Activated naive CD4-positive, alpha-beta T cell treated with anti-CD3 and anti-CD28 coated beads, Interleukin-2, amount 50 U/mL, for 72 hours (primary cell): ENCODE measurements around the gene DNAJB13. TPM values are rescaled to one million over a fixed set of nuclear protein-coding genes. Genes with fewer than 3 reads are reported as not detected.
A peak's percentile ranks its signal among the peaks of the same experiment; 100 is the strongest.
"Not testable (repeated sequence)": the region's sequence is repeated elsewhere in the genome, so short reads cannot be mapped to it uniquely, and the experiment has no call there.

ENCODE experiments used
- ATAC-seq, 2 donors: fragments of 150-1000 bp; cut with Tn5 transposase; 2 replicates each; pipeline ENCODE4 v1.10.0; 2021; ENCODE audit warnings: mild to moderate bottlenecking in 2 of 2, moderate library complexity in 2 of 2
- DNase-seq, 2 donors: peaks; one replicate each; pipeline ENCODE4 v3.0.0; 2021 to 2022; ENCODE audit warnings: low spot score in 2 of 2
- H3K27ac Mint-ChIP-seq, 2 donors: one replicate each; pipeline ENCODE4 v1.8.0; 2022; ENCODE audit warnings: mild to moderate bottlenecking in 2 of 2, mixed read lengths in 2 of 2
- H3K36me3 Mint-ChIP-seq, 2 donors: one replicate each; pipeline ENCODE4 v1.8.0; 2022; ENCODE audit warnings: mixed read lengths in 2 of 2
- H3K9me3 Mint-ChIP-seq, 2 donors: one replicate each; pipeline ENCODE4 v1.8.0; 2022; ENCODE audit warnings: mixed read lengths in 2 of 2
- total RNA-seq, 2 donors: library from RNA; stranded (reverse); gene quantifications; one replicate each; pipeline ENCODE4 v1.2.3, GENCODE V29; 2022

The DNAJB13 gene
- total RNA-seq, 2 donors from 2014 or later = 0.29 to 0.32 TPM

GRCh38 chr11:73983741-73984538 lies 33.1 kb downstream of the DNAJB13 start:
- DNase-seq (no peak), ATAC-seq (no peak)
- Mint-ChIP-seq H3K36me3 (peaks cover 43 to 47% of the 10 kb centered on the region in 2 donors), H3K27ac (peak overlapping the region; percentile 100), H3K9me3 (no peaks in the 10 kb centered on the region)

DNA sequence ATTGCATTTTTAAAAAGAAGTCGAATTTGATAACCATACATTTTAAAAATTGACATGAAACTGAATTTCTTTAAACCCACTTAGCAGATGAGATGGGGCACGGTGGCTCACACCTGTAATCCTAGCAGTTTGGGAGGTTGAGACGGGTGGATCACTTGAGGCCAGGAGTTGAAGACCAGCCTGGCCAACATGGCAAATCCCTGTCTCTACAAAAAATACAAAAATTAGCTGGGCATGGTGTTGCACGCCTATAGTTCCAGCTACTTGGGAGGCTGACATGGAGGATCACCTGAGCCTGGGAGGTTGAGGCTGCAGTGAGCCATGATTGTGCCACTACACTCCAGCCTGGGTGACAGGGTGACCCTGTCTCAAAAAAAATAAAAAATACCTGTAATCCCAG lies 34.8 kb downstream of the DNAJB13 start:
- not testable (repeated sequence) for ATAC-seq, DNase-seq, H3K9me3 Mint-ChIP-seq
- Mint-ChIP-seq H3K36me3 (peaks cover 31% of the 10 kb centered on the region in 2 donors), H3K27ac (peak overlapping the region; percentile 88 to 100)

GRCh38 chr11:73988227-73988626 lies 37.4 kb downstream of the DNAJB13 start:
- no peak overlapping the region for H3K27ac Mint-ChIP-seq
- DNase-seq (no peak), ATAC-seq (no peak)
- H3K9me3 Mint-ChIP-seq = no peaks in the 10 kb centered on the region
- peaks cover 5 to 7% of the 10 kb centered on the region in 2 donors for H3K36me3 Mint-ChIP-seq

- Mint-ChIP-seq H3K36me3 (no peaks in the 10 kb centered on the region), H3K9me3 (no peaks in the 10 kb centered on the region), H3K27ac (no peak overlapping the region)
- DNase-seq (no peak), ATAC-seq (no peak)
These were observed 38.3 kb downstream of the DNAJB13 start for GRCh38 chr11:73989156-73989555.

- Mint-ChIP-seq H3K27ac (peak overlapping the region in 1 of 2 donors; percentile 99), H3K36me3 (no peaks in the 10 kb centered on the region), H3K9me3 (no peaks in the 10 kb centered on the region)
- ATAC-seq = no peak
- DNase-seq = no peak
These were observed 39.9 kb downstream of the DNAJB13 start for GRCh38 chr11:73990730-73991129.

DNA sequence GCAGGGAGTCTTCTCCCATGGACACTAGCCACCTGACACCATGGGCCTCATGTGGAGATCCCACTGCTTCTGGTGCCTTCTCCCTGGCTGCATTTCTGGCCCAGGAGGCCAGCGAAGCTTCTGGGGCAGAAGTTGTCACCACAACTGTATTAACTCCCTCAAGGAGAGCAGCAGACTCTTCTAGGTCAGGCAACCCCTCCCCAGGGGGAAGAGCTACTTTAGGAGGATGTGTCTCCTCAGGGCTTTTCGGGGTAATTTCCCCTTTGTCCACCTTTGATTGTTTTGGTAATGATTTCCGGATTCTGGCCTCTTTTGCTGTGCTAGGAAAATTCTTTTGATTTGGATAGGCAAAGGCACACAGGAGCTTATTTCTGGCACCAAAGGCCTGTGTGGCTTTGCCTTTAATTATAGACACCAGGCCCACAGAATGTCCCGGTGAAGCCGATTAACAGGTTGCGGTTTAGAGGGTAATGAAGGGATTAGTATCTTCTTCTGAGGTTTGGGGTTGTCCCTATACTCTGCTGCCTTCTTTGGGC lies 40.7 kb downstream of the DNAJB13 start:
- Mint-ChIP-seq H3K27ac (peak overlapping the region in 1 of 2 donors; percentile 99), H3K9me3 (no peaks in the 10 kb centered on the region), H3K36me3 (no peaks in the 10 kb centered on the region)
- ATAC-seq (no peak), DNase-seq (no peak)

DNA sequence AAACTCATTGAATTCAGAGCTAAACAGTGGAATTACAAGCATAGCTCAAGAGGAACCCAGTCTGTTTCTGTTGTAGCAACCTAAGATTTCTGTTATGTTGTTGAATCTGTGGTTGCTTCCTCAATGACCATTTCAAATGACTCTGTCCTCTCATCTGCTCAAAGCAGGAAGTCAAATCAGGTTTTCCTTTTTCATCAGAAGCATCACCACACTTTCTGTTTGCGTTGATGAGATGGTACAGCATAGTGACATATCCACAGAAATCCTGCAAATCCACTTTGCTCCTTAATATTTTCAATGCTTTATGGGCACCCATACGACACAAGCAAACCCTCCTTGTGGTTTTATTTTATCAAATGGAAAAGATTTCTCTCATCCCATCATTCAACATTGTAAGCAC lies 44.4 kb downstream of the DNAJB13 start:
- ATAC-seq = peak; percentile 82 to 87
- no peaks in the 10 kb centered on the region for H3K36me3 Mint-ChIP-seq
- H3K9me3 Mint-ChIP-seq = no peaks in the 10 kb centered on the region
- H3K27ac Mint-ChIP-seq = peak overlapping the region; percentile 94 to 99
- DNase-seq = no peak

GRCh38 chr11:73995731-73996130 lies 44.9 kb downstream of the DNAJB13 start:
- no peaks in the 10 kb centered on the region for H3K9me3 Mint-ChIP-seq
- DNase-seq = no peak
- no peaks in the 10 kb centered on the region for H3K36me3 Mint-ChIP-seq
- peak; percentile 78 to 86 for ATAC-seq
- peak overlapping the region; percentile 94 to 99 for H3K27ac Mint-ChIP-seq

GRCh38 chr11:73996161-73996747 lies 45.4 kb downstream of the DNAJB13 start:
- Mint-ChIP-seq H3K27ac (peak overlapping the region; percentile 94 to 99), H3K36me3 (no peaks in the 10 kb centered on the region), H3K9me3 (no peaks in the 10 kb centered on the region)
- DNase-seq = no peak
- peak in 1 of 2 donors; percentile 2 for ATAC-seq

- peak overlapping the region; percentile 62 to 99 for H3K27ac Mint-ChIP-seq
- ATAC-seq = no peak
These were observed 46.4 kb downstream of the DNAJB13 start for GRCh38 chr11:73997120-73997770.

DNA sequence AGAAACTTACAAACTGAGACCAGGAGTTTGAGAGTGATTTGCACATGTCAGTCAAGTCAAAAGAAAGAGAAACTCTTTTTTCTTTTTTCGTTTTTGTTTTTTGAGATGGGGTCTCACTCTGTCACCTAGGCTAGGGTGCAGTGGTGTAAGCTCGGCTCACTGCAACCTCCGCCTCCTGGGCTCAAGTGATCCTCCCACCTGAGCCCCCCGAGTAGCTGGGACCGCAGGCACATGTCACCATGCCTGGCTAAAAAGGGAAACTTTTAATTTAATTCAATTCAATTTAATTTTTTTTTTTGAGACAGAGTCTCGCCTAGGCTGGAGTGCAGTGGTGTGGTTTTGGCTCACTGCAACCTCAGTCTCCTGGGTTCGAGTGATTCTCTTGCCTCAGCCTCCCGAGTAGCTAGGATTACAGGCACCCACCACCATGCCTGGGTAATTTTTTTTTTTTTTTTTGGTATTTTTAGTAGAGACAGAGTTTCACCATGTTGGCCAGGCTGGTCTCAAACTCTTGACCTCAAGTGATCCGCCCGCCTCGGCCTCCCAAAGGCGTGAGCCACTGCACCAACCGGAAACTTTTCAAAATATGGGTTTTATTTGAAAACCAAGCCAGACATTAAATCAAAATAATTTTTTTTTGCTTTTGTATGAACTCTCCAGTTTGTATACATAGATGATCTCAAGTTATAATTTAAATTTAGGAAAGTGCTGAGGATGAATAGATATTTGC lies 48.2 kb downstream of the DNAJB13 start:
- no peak for DNase-seq
- no peak for ATAC-seq
- Mint-ChIP-seq H3K9me3 (no peaks in the 10 kb centered on the region), H3K27ac (peak overlapping the region in 1 of 2 donors; percentile 99), H3K36me3 (peaks cover 0 to 13% of the 10 kb centered on the region in 2 donors)

More at GRCh38 chr11:73997120-73997770, 46.4 kb downstream of the DNAJB13 start:
- peaks cover 0 to 2% of the 10 kb centered on the region in 2 donors for H3K36me3 Mint-ChIP-seq
- no peaks in the 10 kb centered on the region for H3K9me3 Mint-ChIP-seq
- no peak for DNase-seq

GRCh38 chr11:73999581-74000306 lies 48.9 kb downstream of the DNAJB13 start:
- peaks cover 0 to 13% of the 10 kb centered on the region in 2 donors for H3K36me3 Mint-ChIP-seq
- DNase-seq (peak in 1 of 2 donors; percentile 20), ATAC-seq (no peak)
- no peaks in the 10 kb centered on the region for H3K9me3 Mint-ChIP-seq
- peak overlapping the region in 1 of 2 donors; percentile 40 for H3K27ac Mint-ChIP-seq

GRCh38 chr11:74000307-74001133 lies 49.7 kb downstream of the DNAJB13 start:
- DNase-seq (no peak), ATAC-seq (no peak)
- Mint-ChIP-seq H3K9me3 (no peaks in the 10 kb centered on the region), H3K27ac (peak overlapping the region; percentile 40 to 52), H3K36me3 (peaks cover 0 to 13% of the 10 kb centered on the region in 2 donors)

DNA sequence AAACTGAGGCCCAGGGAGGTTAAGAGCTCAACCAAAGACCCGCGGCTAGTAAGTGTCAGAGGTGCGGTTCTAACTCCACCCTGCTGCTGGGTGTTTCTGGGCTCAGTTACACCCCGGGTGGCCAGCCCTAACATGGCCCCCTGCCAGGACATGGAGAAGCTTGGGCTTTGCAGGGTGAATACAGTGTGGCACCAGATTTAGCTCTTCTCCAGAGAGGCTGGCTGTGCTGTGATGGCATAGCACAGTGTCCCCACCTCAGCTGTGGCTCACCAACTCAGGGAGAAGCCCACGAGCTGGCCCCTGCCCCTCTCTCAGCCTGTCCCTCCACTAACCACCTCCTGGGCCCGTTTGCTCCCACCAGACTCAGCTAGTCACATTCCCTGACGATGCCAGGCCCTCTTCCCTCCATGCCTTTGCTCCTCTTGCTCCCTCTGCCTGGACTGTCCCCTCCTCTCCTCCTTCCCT lies 51.0 kb downstream of the DNAJB13 start:
- peak overlapping the region in 1 of 2 donors; percentile 72 for H3K27ac Mint-ChIP-seq
- DNase-seq (no peak), ATAC-seq (no peak)
- H3K9me3 Mint-ChIP-seq = no peaks in the 10 kb centered on the region
- H3K36me3 Mint-ChIP-seq = peaks cover 0 to 13% of the 10 kb centered on the region in 2 donors

DNA sequence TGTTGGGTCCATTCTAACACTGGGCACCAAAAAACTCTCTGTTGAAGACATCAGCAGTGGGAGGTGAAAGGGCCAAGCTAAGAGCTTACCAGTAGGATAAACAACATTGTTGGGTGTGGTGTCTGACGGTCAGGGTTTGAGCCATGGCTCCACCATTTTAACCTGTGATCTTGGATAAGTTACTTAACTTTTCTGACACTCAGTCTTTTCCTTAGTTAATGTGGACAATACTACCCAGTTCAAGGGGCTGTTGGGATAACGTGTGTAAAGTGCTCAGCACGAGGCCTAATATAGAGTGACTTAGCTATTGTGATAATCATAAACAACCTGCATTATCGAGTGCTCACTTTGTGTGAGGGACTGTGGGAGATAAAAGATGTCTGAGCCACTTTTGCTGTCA lies 52.0 kb downstream of the DNAJB13 start:
- no peaks in the 10 kb centered on the region for H3K9me3 Mint-ChIP-seq
- ATAC-seq = no peak
- H3K36me3 Mint-ChIP-seq = peaks cover 0 to 13% of the 10 kb centered on the region in 2 donors
- DNase-seq = no peak
- H3K27ac Mint-ChIP-seq = peak overlapping the region in 1 of 2 donors; percentile 72
